ENCODE data around the gene FAM120B.

GRCh38 chr6:170447561-170447930 lies 141.0 kb downstream of the FAM120B start:
- TF ChIP-seq CTCF (IDR thresholded peaks at IDR 0.05; ENCODE audit: low read length) (no peak), EZH2 (IDR thresholded peaks at IDR 0.05; ENCODE audit: borderline replicate concordance, low read length) (no peak)
